PC-3 (cell line): ENCODE measurements around the gene NEXN. TPM values are rescaled to one million over a fixed set of nuclear protein-coding genes. Genes with fewer than 3 reads are reported as not detected.
A peak's percentile ranks its signal among the peaks of the same experiment; 100 is the strongest.
"Not testable (repeated sequence)": the region's sequence is repeated elsewhere in the genome, so short reads cannot be mapped to it uniquely, and the experiment has no call there.

ENCODE experiments used
- ATAC-seq: fragments of 200-7000 bp; cut with Tn5 transposase; 2 replicates; pipeline ENCODE4 v1.9.1; 2020; ENCODE audit warnings: mild to moderate bottlenecking, moderate library complexity
- BruUV-seq: library from RNA; stranded (reverse); fragments of 400-500 nt; replicated peaks from 2 replicates; lab custom pipeline; 2021; lab: Mats Ljungman, UMichigan
- CTCF ChIA-PET: fragments of 300-600 bp; sonication (Branson Sonifier 250); formaldehyde crosslinking; loops from one replicate; lab custom pipeline; 2022; ENCODE audit warnings: antibody characterized with exemption; lab: Charles Lee
- POLR2A ChIA-PET: fragments of 300-600 bp; sonication (Branson Sonifier 250); formaldehyde crosslinking; loops from one replicate; lab custom pipeline; 2022; ENCODE audit warnings: antibody characterized with exemption; ENCODE audit not compliant: unreplicated experiment; lab: Charles Lee
- DNase-seq: peaks from one replicate; pipeline ENCODE4 v3.0.0-alpha.2; 2015
- H2AFZ ChIP-seq: fragments of 300-600 bp; sonication (generic); 2 replicates; pipeline ENCODE4 v1.6.0; 2016; ENCODE audit warnings: antibody characterized with exemption, low read length
- H3F3A ChIP-seq: fragments of 300-600 bp; sonication (generic); one replicate; pipeline ENCODE4 v1.6.0; 2017; ENCODE audit warnings: antibody characterized with exemption, low read length, control low read depth, mild to moderate bottlenecking; ENCODE audit not compliant: unreplicated experiment
- H3K27ac ChIP-seq: fragments of 300-600 bp; sonication (generic); 2 replicates; pipeline ENCODE4 v1.5.1; 2016; ENCODE audit warnings: mild to moderate bottlenecking, low read length
- H3K27me3 ChIP-seq: fragments of 300-600 bp; sonication (generic); 2 replicates; pipeline ENCODE4 v1.6.1; 2016; ENCODE audit warnings: low read length, mixed read lengths
- H3K36me3 ChIP-seq: fragments of 300-600 bp; sonication (generic); 2 replicates; pipeline ENCODE4 v1.6.1; 2016; ENCODE audit warnings: low read depth, mixed run types, low read length, mixed read lengths
- H3K4me1 ChIP-seq: fragments of 300-600 bp; sonication (generic); 2 replicates; pipeline ENCODE4 v1.5.1; 2016; ENCODE audit warnings: low read length; ENCODE audit not compliant: insufficient read depth
- H3K4me2 ChIP-seq: fragments of 300-600 bp; sonication (generic); 2 replicates; pipeline ENCODE4 v1.6.0; 2016; ENCODE audit warnings: low read length
- H3K4me3 ChIP-seq: fragments of 300-600 bp; sonication (generic); 2 replicates; pipeline ENCODE4 v1.5.1; 2016; ENCODE audit warnings: mild to moderate bottlenecking, low read length, mixed read lengths
- H3K79me2 ChIP-seq: fragments of 300-600 bp; sonication (generic); 2 replicates; pipeline ENCODE4 v1.6.1; 2017; ENCODE audit warnings: low read length, mixed read lengths
- H3K9ac ChIP-seq: fragments of 300-600 bp; sonication (generic); 2 replicates; pipeline ENCODE4 v1.6.0; 2016; ENCODE audit warnings: mild to moderate bottlenecking, low read length
- H3K9me2 ChIP-seq: fragments of 300-600 bp; sonication (generic); replicated peaks from 2 replicates; pipeline ENCODE4 v1.6.1; 2016; ENCODE audit warnings: mixed run types, low read length, mixed read lengths
- H3K9me3 ChIP-seq: fragments of 300-600 bp; sonication (generic); 2 replicates; pipeline ENCODE4 v1.6.1; 2016; ENCODE audit warnings: low read length, mixed read lengths
- H4K20me1 ChIP-seq: fragments of 300-600 bp; sonication (generic); 2 replicates; pipeline ENCODE4 v1.6.1; 2016; ENCODE audit warnings: low read length, mixed read lengths
- CTCF ChIP-seq: fragments of 300-600 bp; sonication (generic); conservative IDR thresholded peaks from 2 replicates; pipeline ENCODE4 v1.5.1; 2017; ENCODE audit warnings: antibody characterized with exemption, low read depth, mild to moderate bottlenecking, low read length
- EZH2 ChIP-seq: fragments of 300-600 bp; sonication (generic); IDR thresholded peaks from one replicate; pipeline ENCODE4 v1.6.1; 2017; ENCODE audit warnings: antibody characterized with exemption, mild to moderate bottlenecking, low read length; ENCODE audit not compliant: unreplicated experiment
- EZH2phosphoT487 ChIP-seq: fragments of 300-600 bp; sonication (generic); IDR thresholded peaks from 2 replicates; pipeline ENCODE4 v1.6.1; 2018; ENCODE audit warnings: mild to moderate bottlenecking, antibody characterized with exemption, low read length, borderline replicate concordance
- intact Hi-C: fragments of 100-400 bp; cut with micrococcal nuclease; formaldehyde crosslinking; loops from 2 replicates; pipeline ENCODE4 v1.9.0; 2023
- total RNA-seq: library from RNA; depleted of rRNA; stranded (reverse); fragments of >200 nt; gene quantifications from 2 replicates; pipeline ENCODE4 v1.2.3, GENCODE V29; 2014

Gene NEXN
- total RNA-seq, 1 experiment from 2014 or later, result 3.5 TPM

- CTCF ChIA-PET, result interaction anchor here (0.6 to 1.4 kb wide), 4 partner anchors 25 to 135 kb away, joined by 3 to 8 read pairs (median 6); partner anchors contain the start of gene DNAJB4
- peaks cover 20% of the 10 kb centered on the region for H3K36me3 ChIP-seq
- POLR2A ChIA-PET, result interaction anchor here (0.5 to 1.9 kb wide), 7 partner anchors 10 to 1760 kb away, joined by 3 to 24 read pairs (median 6); partner anchors contain the start of gene DNAJB4
- TF ChIP-seq EZH2 (no peak), CTCF (peak; percentile 69)
- H3K27ac ChIP-seq, result peak within 1 kb of the TSS; percentile 93
- ATAC-seq (peak; percentile 79), DNase-seq (peak; percentile 99)
- H4K20me1 ChIP-seq, result peaks cover 45% of the 10 kb centered on the region
- peaks cover 28% of the 10 kb centered on the region for H3K4me1 ChIP-seq
- H3K79me2 ChIP-seq, result peaks cover 85% of the 10 kb centered on the region
- peak within 1 kb of the TSS; percentile 99 for H3K9ac ChIP-seq
- intact Hi-C loops, result loop anchor here (1.0 to 5.0 kb wide), 5 partner anchors 19 to 197 kb away; partner anchors contain the start of gene DNAJB4
- H3K4me2 ChIP-seq, result peak within 1 kb of the TSS; percentile 88
- no peaks in the 10 kb centered on the region for H3K27me3 ChIP-seq
- no peaks in the 10 kb centered on the region for H3K9me3 ChIP-seq
- TSS peak; percentile 70 for BruUV-seq
- H3F3A ChIP-seq, result no peaks in the 10 kb centered on the region
- H2AFZ ChIP-seq, result peak within 1 kb of the TSS; percentile 93
- no peaks in the 10 kb centered on the region for H3K9me2 ChIP-seq
- peak within 1 kb of the TSS; percentile 94 for H3K4me3 ChIP-seq
Observed at GRCh38 chr1:77978969-77979876, 90.8 kb downstream of the NEXN start, which contains the start of gene FUBP1. Gene FUBP1, minus strand, starts transcription at chr1:77979072. Its CDS starts 68 bp downstream, at chr1:77979004.

- H3K27me3 ChIP-seq, H2AFZ ChIP-seq, BruUV-seq, H3K9ac ChIP-seq, DNase-seq, H3F3A ChIP-seq, ATAC-seq, H3K27ac ChIP-seq, H3K4me3 ChIP-seq, H4K20me1 ChIP-seq, H3K9me3 ChIP-seq, H3K36me3 ChIP-seq, H3K9me2 ChIP-seq, intact Hi-C loops, CTCF ChIA-PET, H3K4me2 ChIP-seq: not testable (repeated sequence)
- H3K79me2 ChIP-seq, result peaks cover 48% of the 10 kb centered on the region
- POLR2A ChIA-PET, result interaction anchor here (0.6 kb wide), 2 partner anchors 15 to 410 kb away, joined by 3 to 9 read pairs; no protein-coding TSS in a partner anchor
- H3K4me1 ChIP-seq, result peaks cover 14% of the 10 kb centered on the region
Observed at GRCh38 chr1:77983352-77983996, 95.0 kb downstream of the NEXN start.

- ATAC-seq, result no peak
- intact Hi-C loops, result no loop called here
Observed at GRCh38 chr1:77983997-77984355, 95.6 kb downstream of the NEXN start.

More at GRCh38 chr1:77983997-77984355, 95.6 kb downstream of the NEXN start:
- Histone ChIP-seq H3K4me2 (no peak overlapping the region), H3K4me3 (no peak overlapping the region), H2AFZ (no peak overlapping the region), H4K20me1 (peaks cover 6% of the 10 kb centered on the region; the same call in 1 of the 2 replicates), H3K79me2 (peaks cover 43% of the 10 kb centered on the region), H3F3A (no peaks in the 10 kb centered on the region), H3K27me3 (no peaks in the 10 kb centered on the region), H3K36me3 (no peaks in the 10 kb centered on the region), H3K4me1 (peaks cover 14% of the 10 kb centered on the region), H3K9me3 (no peaks in the 10 kb centered on the region), H3K27ac (no peak overlapping the region), H3K9me2 (no peaks in the 10 kb centered on the region), H3K9ac (no peak overlapping the region)
- ChIA-PET POLR2A (interaction anchor here (0.6 kb wide), 2 partner anchors 16 to 410 kb away, joined by 3 to 9 read pairs; no protein-coding TSS in a partner anchor), CTCF (no interaction called here)
- TF ChIP-seq EZH2, result no peak
- TF ChIP-seq CTCF, result no peak
- no peak for TF ChIP-seq EZH2phosphoT487
- DNase-seq, result no peak
- no TSS peak for BruUV-seq
